A673 (cell line): ENCODE data around the gene TANC1. TPM values are rescaled to one million over a fixed set of nuclear protein-coding genes. Genes with fewer than 3 reads are reported as not detected.

Source experiments
- BruUV-seq: library from RNA; stranded (reverse); fragments of 400-500 nt; replicated peaks from 2 replicates; lab custom pipeline; 2021; lab: Mats Ljungman, UMichigan
- CTCF ChIA-PET: fragments of 300-600 bp; sonication (Branson Sonifier 250); formaldehyde crosslinking; loops from one replicate; lab custom pipeline; 2022; ENCODE audit warnings: antibody characterized with exemption; lab: Charles Lee
- POLR2A ChIA-PET: fragments of 300-600 bp; sonication (Branson Sonifier 250); formaldehyde crosslinking; loops from one replicate; lab custom pipeline; 2022; ENCODE audit warnings: antibody characterized with exemption; ENCODE audit not compliant: low non-redundant PET; lab: Charles Lee
- DNase-seq: peaks from one replicate; pipeline ENCODE4 v3.0.0-alpha.2; 2015; ENCODE audit warnings: low spot score
- H3K27ac ChIP-seq: fragments of 200-600 bp; sonication (generic); 2 replicates; pipeline ENCODE4 v1.5.1; 2016; ENCODE audit warnings: mixed run types, low read depth, mild to moderate bottlenecking, mixed read lengths, antibody characterized with exemption, low read length; ENCODE audit not compliant: poor library complexity, severe bottlenecking
- H3K27me3 ChIP-seq: fragments of 200-600 bp; sonication (generic); replicated peaks from 2 replicates; pipeline ENCODE4 v1.6.1; 2017; ENCODE audit warnings: mixed run types, low read depth, mild to moderate bottlenecking, mixed read lengths, antibody characterized with exemption, low read length; ENCODE audit not compliant: insufficient read depth, poor library complexity
- H3K36me3 ChIP-seq: fragments of 200-600 bp; sonication (generic); 2 replicates; pipeline ENCODE4 v1.6.1; 2016; ENCODE audit warnings: mixed run types, mild to moderate bottlenecking, mixed read lengths, antibody characterized with exemption, low read length; ENCODE audit not compliant: insufficient read depth, poor library complexity, severe bottlenecking
- H3K4me1 ChIP-seq: fragments of 200-600 bp; sonication (generic); 2 replicates; pipeline ENCODE4 v1.6.1; 2017; ENCODE audit warnings: mixed run types, mild to moderate bottlenecking, mixed read lengths, antibody characterized with exemption, low read length; ENCODE audit not compliant: insufficient read depth, poor library complexity, severe bottlenecking
- H3K4me3 ChIP-seq: fragments of 200-600 bp; sonication (generic); 2 replicates; pipeline ENCODE4 v1.5.1; 2016; ENCODE audit warnings: low read depth, mixed run types, mild to moderate bottlenecking, mixed read lengths, low read length; ENCODE audit not compliant: poor library complexity, severe bottlenecking
- H3K9me3 ChIP-seq: fragments of 200-600 bp; sonication (generic); 2 replicates; pipeline ENCODE4 v1.6.1; 2016; ENCODE audit warnings: mixed run types, low read depth, mild to moderate bottlenecking, mixed read lengths, antibody characterized with exemption, low read length; ENCODE audit not compliant: poor library complexity, severe bottlenecking
- EZH2 ChIP-seq: fragments of 200-600 bp; sonication (generic); IDR thresholded peaks from 2 replicates; pipeline ENCODE4 v1.6.1; 2017; ENCODE audit warnings: borderline replicate concordance, low read depth, mild to moderate bottlenecking, mixed read lengths, antibody characterized with exemption, low read length; ENCODE audit not compliant: poor library complexity, severe bottlenecking
- intact Hi-C: fragments of 100-400 bp; cut with micrococcal nuclease; formaldehyde crosslinking; loops from one replicate; pipeline ENCODE4 v1.10.0; 2022; ENCODE audit not compliant: unreplicated experiment
- total RNA-seq: library from RNA; stranded (reverse); gene quantifications from 2 replicates; pipeline ENCODE4 v1.2.3, GENCODE V29; 2021
- TF ChIP-seq, protein P1 (sequence below): fragments of 300-800, 200-600 bp; sonication (generic); conservative IDR thresholded peaks from 2 replicates; pipeline ENCODE4 v1.5.1; 2017; ENCODE audit warnings: low read depth, mild to moderate bottlenecking, antibody characterized with exemption, low read length, moderate library complexity, mixed read lengths

The TANC1 gene
- total RNA-seq, 1 experiment from 2014 or later: 9.0 TPM

GRCh38 chr2:159153063-159153462 lies 184.6 kb downstream of the TANC1 start:
- POLR2A ChIA-PET: no interaction called here
- no peak for DNase-seq
- no peak overlapping the region for H3K27ac ChIP-seq
- H3K27me3 ChIP-seq: no peaks in the 10 kb centered on the region
- BruUV-seq: no TSS peak
- H3K36me3 ChIP-seq: no peaks in the 10 kb centered on the region
- intact Hi-C loops: no loop called here
- H3K4me3 ChIP-seq: no peak overlapping the region
- CTCF ChIA-PET: no interaction called here
- TF ChIP-seq, protein P1, sequence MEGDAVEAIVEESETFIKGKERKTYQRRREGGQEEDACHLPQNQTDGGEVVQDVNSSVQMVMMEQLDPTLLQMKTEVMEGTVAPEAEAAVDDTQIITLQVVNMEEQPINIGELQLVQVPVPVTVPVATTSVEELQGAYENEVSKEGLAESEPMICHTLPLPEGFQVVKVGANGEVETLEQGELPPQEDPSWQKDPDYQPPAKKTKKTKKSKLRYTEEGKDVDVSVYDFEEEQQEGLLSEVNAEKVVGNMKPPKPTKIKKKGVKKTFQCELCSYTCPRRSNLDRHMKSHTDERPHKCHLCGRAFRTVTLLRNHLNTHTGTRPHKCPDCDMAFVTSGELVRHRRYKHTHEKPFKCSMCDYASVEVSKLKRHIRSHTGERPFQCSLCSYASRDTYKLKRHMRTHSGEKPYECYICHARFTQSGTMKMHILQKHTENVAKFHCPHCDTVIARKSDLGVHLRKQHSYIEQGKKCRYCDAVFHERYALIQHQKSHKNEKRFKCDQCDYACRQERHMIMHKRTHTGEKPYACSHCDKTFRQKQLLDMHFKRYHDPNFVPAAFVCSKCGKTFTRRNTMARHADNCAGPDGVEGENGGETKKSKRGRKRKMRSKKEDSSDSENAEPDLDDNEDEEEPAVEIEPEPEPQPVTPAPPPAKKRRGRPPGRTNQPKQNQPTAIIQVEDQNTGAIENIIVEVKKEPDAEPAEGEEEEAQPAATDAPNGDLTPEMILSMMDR: no peak
- TF ChIP-seq EZH2: no peak
- H3K9me3 ChIP-seq: no peaks in the 10 kb centered on the region
- peaks cover 3% of the 10 kb centered on the region for H3K4me1 ChIP-seq

- H3K9me3 ChIP-seq: no peaks in the 10 kb centered on the region
- H3K36me3 ChIP-seq: no peaks in the 10 kb centered on the region
- H3K4me1 ChIP-seq: peaks cover 3% of the 10 kb centered on the region
- intact Hi-C loops: no loop called here
- DNase-seq: no peak
- H3K27ac ChIP-seq: no peak overlapping the region
- BruUV-seq: no TSS peak
- H3K27me3 ChIP-seq: no peaks in the 10 kb centered on the region
- no peak overlapping the region for H3K4me3 ChIP-seq
- ChIA-PET CTCF (no interaction called here), POLR2A (no interaction called here)
- no peak for TF ChIP-seq EZH2
These were observed 185.0 kb downstream of the TANC1 start for GRCh38 chr2:159153463-159153862.

DNA sequence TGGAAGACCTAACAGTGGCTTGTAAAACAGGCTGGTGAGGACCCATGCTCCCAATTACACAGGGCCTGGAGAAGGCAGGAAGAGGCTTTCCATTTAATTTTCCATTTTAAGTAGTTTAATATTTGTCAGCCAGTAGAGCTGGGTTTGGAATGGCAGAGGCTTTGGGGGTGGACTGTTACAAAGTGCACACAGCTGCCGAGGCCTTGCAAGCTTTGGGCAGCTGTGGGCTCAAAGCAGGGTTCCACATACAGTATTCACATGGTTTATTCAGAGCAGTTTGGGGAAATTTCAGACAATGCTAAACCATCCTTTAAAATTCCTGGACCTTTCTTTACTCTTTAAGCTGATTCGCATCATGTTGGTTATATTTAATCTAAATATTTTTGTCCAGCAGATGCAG lies 185.5 kb downstream of the TANC1 start:
- no peaks in the 10 kb centered on the region for H3K27me3 ChIP-seq
- ChIA-PET CTCF (no interaction called here), POLR2A (no interaction called here)
- H3K4me1 ChIP-seq: peaks cover 3% of the 10 kb centered on the region
- DNase-seq: no peak
- TF ChIP-seq, protein P1: no peak
- no peak for TF ChIP-seq EZH2
- no peak overlapping the region for H3K27ac ChIP-seq
- intact Hi-C loops: no loop called here
- no peaks in the 10 kb centered on the region for H3K36me3 ChIP-seq
- BruUV-seq: no TSS peak
- no peaks in the 10 kb centered on the region for H3K9me3 ChIP-seq
- H3K4me3 ChIP-seq: no peak overlapping the region

GRCh38 chr2:159154366-159154765 lies 185.9 kb downstream of the TANC1 start:
- BruUV-seq: no TSS peak
- no peaks in the 10 kb centered on the region for H3K36me3 ChIP-seq
- peaks cover 3% of the 10 kb centered on the region for H3K4me1 ChIP-seq
- TF ChIP-seq EZH2: no peak
- TF ChIP-seq, protein P1: no peak
- POLR2A ChIA-PET: no interaction called here
- intact Hi-C loops: no loop called here
- no peak overlapping the region for H3K4me3 ChIP-seq
- H3K9me3 ChIP-seq: no peaks in the 10 kb centered on the region
- CTCF ChIA-PET: no interaction called here
- no peak for DNase-seq
- H3K27ac ChIP-seq: no peak overlapping the region
- H3K27me3 ChIP-seq: no peaks in the 10 kb centered on the region
